GM12873 (cell line): ENCODE results near the gene HPCAL1.

Experiments
- TF ChIP-seq, protein P1 (sequence below): IDR thresholded peaks from 2 replicates; pipeline ENCODE4 v1.5.1; 2012; ENCODE audit warnings: low read depth, mild to moderate bottlenecking, moderate library complexity, low read length, control low read depth; ENCODE audit not compliant: insufficient read depth; ENCODE audit errors: missing control alignments

Gene HPCAL1

DNA sequence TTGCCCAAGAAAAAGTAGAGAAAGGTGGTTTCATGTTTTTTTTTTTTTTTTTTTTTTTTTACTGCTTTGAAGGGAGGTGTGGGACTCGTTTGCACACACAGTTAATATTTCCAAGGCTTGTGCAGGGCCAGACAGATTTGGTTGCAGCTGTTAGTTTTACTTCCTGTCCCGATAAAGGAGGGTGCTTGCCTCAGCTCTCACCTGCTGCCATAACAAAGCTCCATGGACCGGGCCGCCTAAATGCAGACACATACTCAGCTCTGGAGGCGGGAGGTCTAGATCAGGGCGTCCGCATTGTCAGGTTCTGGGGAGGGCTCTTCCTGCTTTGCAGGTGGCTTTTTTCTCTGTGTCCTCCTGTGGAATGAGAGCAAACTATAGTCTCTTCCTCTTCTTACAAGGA lies 75.5 kb downstream of the HPCAL1 start:
- TF ChIP-seq, protein P1, sequence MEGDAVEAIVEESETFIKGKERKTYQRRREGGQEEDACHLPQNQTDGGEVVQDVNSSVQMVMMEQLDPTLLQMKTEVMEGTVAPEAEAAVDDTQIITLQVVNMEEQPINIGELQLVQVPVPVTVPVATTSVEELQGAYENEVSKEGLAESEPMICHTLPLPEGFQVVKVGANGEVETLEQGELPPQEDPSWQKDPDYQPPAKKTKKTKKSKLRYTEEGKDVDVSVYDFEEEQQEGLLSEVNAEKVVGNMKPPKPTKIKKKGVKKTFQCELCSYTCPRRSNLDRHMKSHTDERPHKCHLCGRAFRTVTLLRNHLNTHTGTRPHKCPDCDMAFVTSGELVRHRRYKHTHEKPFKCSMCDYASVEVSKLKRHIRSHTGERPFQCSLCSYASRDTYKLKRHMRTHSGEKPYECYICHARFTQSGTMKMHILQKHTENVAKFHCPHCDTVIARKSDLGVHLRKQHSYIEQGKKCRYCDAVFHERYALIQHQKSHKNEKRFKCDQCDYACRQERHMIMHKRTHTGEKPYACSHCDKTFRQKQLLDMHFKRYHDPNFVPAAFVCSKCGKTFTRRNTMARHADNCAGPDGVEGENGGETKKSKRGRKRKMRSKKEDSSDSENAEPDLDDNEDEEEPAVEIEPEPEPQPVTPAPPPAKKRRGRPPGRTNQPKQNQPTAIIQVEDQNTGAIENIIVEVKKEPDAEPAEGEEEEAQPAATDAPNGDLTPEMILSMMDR, result no peak

DNA sequence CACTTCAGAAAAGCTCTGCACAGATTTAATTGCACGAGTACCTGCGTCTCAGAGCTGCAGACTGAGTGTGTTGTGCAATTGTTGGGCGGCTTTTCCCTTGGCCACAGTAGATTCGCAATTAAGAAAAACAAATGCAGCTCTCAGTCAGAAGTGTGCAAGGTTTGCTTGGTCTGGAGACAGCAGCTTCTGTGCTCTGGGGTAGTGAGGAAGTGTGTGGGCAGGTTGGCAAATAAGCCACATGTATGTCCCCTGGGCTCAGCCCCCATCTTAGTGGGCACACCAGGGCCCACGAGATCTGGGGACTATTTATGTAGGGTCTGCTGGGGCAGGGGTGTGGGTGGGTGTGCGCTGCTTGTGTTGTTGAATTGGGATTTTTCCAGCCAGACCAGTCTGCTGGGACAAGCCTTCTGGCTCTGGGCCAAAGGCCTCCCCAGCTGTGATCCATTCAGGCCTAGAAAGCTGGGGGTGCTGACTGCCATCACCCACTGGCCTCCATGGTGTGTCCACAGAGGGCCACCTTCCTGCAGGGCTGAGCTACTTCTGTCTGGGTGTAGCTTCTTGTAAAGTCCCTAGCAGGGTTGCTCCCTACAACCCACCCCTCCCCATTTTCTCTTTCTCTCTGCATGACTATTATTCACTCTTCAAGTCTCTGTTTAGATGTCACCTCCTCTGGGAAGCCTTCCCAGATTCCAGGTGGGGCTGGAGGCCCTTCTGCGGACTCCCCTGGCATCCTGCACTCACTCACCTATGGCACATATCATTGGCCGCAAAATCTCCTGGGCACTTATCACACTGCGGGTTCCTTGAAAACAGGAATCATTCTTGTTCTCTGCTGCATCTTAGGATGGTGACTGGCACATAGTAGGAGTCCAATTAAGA lies 77.6 kb downstream of the HPCAL1 start:
- TF ChIP-seq, protein P1, result no peak

DNA sequence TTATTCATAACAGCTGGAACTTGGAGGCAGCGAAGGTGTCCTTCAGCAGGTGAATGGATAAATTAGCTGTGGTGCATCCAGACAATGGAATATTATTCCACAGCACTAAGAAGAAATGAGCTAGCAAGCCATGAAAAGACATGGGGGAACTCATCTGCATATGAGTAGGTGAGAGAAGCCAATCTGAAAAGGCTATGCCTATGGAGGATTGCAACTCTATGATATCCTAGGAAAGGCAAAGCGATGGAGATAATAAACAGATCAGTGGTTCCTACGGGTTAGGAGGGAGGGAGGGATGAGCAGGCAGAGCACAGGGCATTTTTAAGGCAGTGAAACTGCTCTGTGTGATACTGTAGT lies 79.3 kb downstream of the HPCAL1 start:
- TF ChIP-seq, protein P1, result no peak

DNA sequence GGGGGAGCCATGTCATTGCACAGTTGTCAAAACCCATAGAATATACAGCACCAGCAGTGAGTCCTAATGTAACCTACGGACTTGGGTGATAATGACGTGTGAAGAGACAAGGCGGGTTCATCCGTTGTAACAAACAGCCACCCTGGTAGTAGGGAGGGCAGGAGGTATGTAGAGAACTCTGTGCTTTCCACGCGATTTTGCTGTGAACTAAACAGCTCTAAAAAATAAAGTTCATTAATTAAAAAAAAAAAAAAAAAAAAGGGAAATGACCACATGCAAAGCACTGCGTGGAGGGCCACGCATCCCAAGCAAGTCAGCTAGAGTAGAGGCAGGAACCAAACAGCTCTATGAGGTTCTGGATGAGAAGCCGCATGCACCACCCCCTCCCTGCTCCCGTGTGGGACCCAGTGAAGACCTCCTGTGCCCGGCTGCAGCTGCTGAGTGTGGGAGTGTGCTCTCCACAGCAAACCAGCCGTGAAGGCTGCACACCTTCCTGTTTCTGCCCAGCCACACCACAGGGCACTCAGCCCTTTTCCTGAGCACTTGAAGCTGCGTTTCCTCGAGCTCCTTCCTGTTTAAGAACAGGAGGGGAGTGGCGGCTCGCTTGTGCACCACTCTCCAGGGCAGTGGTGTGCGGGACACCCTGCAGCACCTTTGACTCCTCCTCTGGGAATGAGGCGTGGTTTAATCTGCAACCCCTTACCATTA lies 79.8 kb downstream of the HPCAL1 start:
- TF ChIP-seq, protein P1, result no peak

DNA sequence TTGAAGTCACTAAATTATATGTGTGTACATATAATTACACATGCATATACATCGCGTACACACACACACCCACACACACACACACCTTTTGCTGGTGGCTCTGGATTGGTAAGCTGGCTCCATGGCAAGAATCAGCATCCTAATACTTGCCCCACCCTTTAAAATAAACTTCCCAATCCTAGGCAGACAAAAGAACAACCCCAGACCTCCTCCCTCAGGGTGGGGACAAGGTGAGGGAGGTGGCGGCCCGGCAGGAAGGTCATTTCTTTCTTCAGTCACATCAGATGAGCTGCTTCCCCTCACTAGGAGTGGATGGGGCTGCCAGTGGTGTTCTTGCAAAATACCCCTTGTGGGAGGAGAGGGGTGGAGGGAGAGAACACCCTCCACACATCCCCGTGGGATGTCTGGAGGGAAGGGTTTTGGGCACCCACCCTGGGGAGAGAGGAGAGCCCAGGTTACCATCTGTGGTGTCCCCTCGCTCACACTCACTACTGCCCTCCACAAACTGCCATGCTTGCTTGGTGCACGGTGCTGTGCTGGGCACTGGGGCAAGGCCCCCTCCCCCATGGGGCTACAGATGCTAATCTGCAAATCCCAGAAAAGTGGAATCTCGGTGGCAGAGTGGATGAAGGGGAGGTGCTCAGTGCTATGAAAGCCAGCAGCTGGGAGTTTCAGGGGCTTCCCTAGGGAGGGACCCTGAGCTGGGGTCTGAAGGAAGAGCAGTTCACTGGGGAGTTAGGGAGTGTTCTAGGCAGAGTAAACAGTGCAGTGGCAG lies 81.4 kb downstream of the HPCAL1 start:
- TF ChIP-seq, protein P1, result no peak

DNA sequence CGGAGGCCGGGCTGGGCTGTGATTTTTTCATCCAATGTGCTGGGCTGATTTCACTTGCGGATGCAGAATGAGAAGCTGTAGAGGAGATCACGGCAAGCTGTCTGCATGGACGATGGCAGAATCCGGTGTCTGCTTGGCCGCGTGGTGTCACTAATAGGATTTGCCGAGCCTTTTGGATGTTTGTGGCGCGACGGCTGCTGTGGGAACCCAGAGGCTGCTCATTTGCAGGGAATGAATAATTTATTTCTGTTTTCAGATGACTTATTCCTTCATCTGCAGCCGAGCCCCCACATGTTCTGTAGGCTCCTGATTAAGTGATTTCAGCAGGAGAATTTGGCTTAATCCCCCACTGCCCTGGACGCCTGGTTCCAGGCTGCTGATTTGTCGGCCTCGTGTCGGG lies 82.8 kb downstream of the HPCAL1 start:
- TF ChIP-seq, protein P1, result no peak

DNA sequence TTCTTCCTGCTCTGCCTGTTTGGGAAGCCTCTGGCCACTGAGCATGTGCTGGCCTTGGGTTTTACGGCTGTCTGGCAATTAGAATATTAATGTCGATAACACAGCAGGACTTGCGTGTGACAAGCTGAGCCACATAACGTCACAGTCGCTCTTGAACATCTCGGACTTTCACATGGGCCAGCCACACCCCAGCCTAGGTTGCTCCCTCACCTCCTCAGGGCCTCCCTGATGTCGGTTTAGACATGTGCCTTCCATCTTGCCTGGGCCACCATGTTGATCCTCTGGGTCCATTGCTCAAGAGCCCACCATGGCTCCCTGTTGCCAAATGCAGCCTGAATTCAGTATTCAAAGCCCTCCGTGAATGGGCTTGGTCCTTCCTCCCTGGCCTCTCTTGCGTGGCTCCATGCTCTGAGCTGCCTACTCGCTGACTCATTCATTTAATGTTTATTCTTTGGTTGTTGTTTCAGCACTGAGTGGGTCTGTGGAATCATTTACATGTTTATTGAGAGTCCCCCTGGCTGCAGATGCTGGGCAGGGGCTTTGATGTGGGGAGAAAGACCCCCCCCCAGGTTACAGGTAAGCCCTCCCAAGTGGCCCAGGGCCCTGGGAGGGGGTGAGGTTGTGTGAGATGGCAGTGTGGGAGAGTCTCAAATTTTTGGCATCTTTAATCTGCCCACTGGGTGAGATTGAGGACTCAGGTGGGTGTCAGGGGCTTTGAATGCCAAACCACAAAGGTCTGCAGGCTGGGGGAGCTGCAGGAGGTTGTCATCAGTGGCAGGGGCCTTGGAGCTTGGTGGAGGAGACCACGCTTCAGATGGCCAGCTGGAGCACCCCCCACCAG lies 83.4 kb downstream of the HPCAL1 start:
- TF ChIP-seq, protein P1, result no peak
